BE2C (cell line): ENCODE results near the gene PCDHB15.

Experiments used
- DNase-seq: peaks from one replicate; pipeline ENCODE4 v3.0.0-alpha.2; 2020
- H3K27me3 ChIP-seq: fragments of 250-450 bp; sonication (Bioruptor Pico); 2 replicates; pipeline ENCODE4 v1.5.1; 2020; ENCODE audit warnings: mild to moderate bottlenecking
- H3K36me3 ChIP-seq: fragments of 250-450 bp; sonication (Bioruptor Pico); 2 replicates; pipeline ENCODE4 v1.5.1; 2020; ENCODE audit warnings: mild to moderate bottlenecking
- H3K4me1 ChIP-seq: fragments of 250-450 bp; sonication (Bioruptor Pico); 2 replicates; pipeline ENCODE4 v1.5.1; 2020
- H3K4me3 ChIP-seq: 2 replicates; pipeline ENCODE4 v1.5.1; 2011; ENCODE audit warnings: low read depth, low read length
- H3K9me3 ChIP-seq: fragments of 250-450 bp; sonication (Bioruptor Pico); 2 replicates; pipeline ENCODE4 v1.5.1; 2020
- TF ChIP-seq, protein P1 (sequence below): IDR thresholded peaks from 2 replicates; pipeline ENCODE4 v1.5.1; 2012; ENCODE audit warnings: mild to moderate bottlenecking, low read depth, low read length

Gene PCDHB15

GRCh38 chr5:141261238-141261546 lies 16.0 kb downstream of the PCDHB15 start:
- DNase-seq = no peak
- no peak overlapping the region for H3K4me3 ChIP-seq
- no peaks in the 10 kb centered on the region for H3K27me3 ChIP-seq
- TF ChIP-seq, protein P1, sequence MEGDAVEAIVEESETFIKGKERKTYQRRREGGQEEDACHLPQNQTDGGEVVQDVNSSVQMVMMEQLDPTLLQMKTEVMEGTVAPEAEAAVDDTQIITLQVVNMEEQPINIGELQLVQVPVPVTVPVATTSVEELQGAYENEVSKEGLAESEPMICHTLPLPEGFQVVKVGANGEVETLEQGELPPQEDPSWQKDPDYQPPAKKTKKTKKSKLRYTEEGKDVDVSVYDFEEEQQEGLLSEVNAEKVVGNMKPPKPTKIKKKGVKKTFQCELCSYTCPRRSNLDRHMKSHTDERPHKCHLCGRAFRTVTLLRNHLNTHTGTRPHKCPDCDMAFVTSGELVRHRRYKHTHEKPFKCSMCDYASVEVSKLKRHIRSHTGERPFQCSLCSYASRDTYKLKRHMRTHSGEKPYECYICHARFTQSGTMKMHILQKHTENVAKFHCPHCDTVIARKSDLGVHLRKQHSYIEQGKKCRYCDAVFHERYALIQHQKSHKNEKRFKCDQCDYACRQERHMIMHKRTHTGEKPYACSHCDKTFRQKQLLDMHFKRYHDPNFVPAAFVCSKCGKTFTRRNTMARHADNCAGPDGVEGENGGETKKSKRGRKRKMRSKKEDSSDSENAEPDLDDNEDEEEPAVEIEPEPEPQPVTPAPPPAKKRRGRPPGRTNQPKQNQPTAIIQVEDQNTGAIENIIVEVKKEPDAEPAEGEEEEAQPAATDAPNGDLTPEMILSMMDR = no peak
- H3K9me3 ChIP-seq = peaks cover 17% of the 10 kb centered on the region
- H3K4me1 ChIP-seq = no peaks in the 10 kb centered on the region
- H3K36me3 ChIP-seq = no peaks in the 10 kb centered on the region

GRCh38 chr5:141269195-141269594 lies 24.0 kb downstream of the PCDHB15 start:
- no peaks in the 10 kb centered on the region for H3K4me1 ChIP-seq
- no peak for DNase-seq
- no peaks in the 10 kb centered on the region for H3K36me3 ChIP-seq
- TF ChIP-seq, protein P1 = no peak
- peaks cover 2% of the 10 kb centered on the region for H3K9me3 ChIP-seq
- no peaks in the 10 kb centered on the region; the same call in 1 of the 2 replicates for H3K27me3 ChIP-seq
- no peak overlapping the region for H3K4me3 ChIP-seq

GRCh38 chr5:141272906-141273305 lies 27.7 kb downstream of the PCDHB15 start:
- Histone ChIP-seq H3K27me3 (no peaks in the 10 kb centered on the region; the same call in 1 of the 2 replicates), H3K4me3 (no peak overlapping the region), H3K9me3 (peaks cover 2% of the 10 kb centered on the region), H3K4me1 (no peaks in the 10 kb centered on the region), H3K36me3 (no peaks in the 10 kb centered on the region)
- peak; percentile 42 for DNase-seq
- TF ChIP-seq, protein P1 = peak; percentile 66

GRCh38 chr5:141298376-141298775 lies 53.2 kb downstream of the PCDHB15 start:
- H3K27me3 ChIP-seq = no peaks in the 10 kb centered on the region
- no peaks in the 10 kb centered on the region for H3K9me3 ChIP-seq
- no peak overlapping the region for H3K4me3 ChIP-seq
- TF ChIP-seq, protein P1 = no peak
- H3K36me3 ChIP-seq = no peaks in the 10 kb centered on the region
- no peaks in the 10 kb centered on the region for H3K4me1 ChIP-seq
- peak; percentile 25 for DNase-seq
